ENCODE measurements around the gene GJB4. TPM values are rescaled to one million over a fixed set of nuclear protein-coding genes. Genes with fewer than 3 reads are reported as not detected.

Gene GJB4
- total RNA-seq, 1 donor from 2014 or later: not detected

DNA sequence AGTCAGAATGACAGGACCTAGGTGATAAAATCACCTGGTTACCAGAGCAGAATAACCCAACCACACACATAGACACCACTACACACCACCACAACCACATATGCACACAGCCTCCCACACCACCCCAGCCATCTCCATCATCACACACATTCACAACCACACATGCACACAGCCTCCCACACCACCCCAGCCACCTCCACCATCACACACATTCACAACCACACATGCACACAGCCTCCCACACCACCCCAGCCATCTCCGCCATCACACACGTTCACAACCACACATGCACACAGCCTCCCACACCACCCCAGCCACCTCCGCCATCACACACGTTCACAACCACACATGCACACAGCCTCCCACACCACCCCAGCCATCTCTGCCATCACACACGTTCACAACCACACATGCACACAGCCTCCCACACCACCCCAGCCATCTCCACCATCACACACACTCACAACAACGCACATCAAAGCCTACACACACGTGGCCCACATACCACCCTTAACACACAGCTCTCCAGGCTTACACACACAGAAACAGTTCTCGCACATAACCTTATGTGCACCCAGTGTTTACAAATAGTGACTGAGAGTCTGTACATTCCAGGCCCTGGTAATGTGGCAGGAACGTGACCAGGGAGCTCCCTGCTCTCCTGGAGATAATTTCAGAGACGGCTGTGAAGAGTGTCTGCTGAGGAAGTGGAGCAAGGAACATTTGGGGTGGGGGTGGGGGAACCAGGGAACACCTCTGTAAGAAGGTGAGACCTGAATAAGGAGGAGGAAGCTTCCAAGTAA lies 18.2 kb downstream of the GJB4 start:
- DNase-seq (ENCODE audit: low spot score): peak; percentile 35

DNA sequence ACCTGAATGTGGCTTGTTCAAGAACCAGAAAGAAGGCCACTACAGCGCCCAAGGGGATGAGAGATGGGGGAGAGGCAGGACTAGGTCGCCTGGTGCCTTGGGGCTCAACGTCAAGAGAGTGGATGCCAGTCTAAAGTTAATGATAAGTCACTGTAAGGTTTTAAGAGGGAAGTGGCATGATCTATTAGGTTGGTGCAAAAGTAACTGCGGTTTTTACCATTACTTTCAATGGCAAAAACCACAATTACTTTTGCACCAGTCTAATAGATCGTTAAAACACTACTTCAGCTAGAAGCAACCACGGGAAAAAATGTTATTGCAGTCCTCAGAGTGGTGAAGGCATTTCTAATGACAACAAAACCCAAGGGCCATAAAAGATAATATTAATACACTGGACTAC lies 18.8 kb downstream of the GJB4 start:
- DNase-seq (ENCODE audit: low spot score): peak; percentile 28

DNA sequence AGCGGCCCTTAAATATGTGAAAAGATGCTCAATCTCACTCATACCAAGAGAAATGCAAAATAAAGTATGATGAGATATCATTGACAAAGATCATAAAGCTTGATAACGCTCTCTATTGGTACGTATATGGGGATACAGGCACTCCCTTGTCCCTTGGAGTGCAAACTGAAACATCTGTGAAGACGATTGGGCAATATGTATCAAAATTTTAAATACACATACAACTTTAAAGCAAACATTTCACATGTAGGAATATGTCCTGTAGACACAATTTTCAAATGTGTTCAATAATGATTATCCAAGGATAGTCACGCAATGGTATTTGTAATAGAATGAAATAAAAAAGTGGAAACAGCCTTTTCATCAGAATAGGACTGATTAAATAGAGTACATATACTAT lies 19.5 kb downstream of the GJB4 start:
- no peak for DNase-seq (ENCODE audit: low spot score)

DNA sequence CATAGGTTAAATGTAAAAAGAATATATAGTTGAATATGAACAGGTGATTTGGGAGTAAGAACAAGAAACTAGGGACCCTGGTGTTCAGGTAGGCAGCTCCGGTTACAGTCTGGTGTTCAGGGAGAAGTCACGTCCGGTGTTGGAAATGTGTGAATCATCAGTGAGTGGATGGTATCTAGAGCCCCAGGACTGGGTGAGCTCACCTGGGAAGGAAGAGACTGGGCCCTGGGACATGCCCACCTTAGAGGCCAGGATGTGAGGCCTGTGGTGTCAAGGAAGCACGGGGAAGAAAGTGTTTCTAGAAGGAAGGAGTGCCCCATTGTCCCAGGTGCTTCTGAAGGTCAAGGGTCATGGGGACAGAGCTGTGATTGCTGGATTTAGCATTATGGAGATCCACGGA lies 20.0 kb downstream of the GJB4 start:
- peak; percentile 24 for DNase-seq (ENCODE audit: low spot score)

DNA sequence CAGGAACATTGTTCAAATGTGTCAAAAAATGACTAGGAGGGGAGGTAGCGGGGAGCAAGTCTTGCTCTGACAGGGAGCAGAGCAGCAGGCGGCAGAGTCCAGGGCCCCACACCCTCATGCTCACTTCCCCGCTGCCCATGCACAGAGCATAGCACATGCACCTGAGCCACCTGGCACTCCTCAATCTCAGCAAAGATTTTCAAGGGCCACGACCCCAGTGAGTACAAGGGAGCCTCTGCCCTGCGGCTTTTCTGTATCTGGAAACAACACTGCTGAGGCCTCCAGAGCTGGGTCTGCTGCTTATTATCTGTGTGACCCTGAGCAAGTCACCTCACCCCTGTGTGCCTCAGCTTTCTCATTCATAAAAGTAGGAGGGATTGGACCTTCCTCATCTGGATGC lies 20.4 kb downstream of the GJB4 start:
- peak; percentile 59 for DNase-seq (ENCODE audit: low spot score)

DNA sequence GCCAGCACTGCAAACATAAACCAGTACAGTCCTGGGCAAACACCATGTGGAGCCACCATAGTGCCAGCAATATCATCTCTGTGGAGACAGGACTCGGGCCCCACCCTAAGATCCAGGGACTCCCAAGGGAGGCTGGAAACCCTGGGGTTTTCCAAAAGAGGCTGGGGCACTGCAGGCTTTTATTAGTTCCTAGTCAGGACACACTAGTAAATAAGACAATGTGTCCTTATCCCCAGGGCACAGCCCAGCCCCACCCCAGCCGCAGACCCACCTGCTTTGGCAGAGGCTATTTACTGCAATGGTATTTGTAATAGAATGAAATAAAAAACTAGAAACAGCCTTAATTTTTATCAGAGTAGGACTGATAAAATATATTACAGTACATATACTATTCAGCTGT lies 21.0 kb downstream of the GJB4 start:
- DNase-seq (ENCODE audit: low spot score): peak; percentile 68

DNA sequence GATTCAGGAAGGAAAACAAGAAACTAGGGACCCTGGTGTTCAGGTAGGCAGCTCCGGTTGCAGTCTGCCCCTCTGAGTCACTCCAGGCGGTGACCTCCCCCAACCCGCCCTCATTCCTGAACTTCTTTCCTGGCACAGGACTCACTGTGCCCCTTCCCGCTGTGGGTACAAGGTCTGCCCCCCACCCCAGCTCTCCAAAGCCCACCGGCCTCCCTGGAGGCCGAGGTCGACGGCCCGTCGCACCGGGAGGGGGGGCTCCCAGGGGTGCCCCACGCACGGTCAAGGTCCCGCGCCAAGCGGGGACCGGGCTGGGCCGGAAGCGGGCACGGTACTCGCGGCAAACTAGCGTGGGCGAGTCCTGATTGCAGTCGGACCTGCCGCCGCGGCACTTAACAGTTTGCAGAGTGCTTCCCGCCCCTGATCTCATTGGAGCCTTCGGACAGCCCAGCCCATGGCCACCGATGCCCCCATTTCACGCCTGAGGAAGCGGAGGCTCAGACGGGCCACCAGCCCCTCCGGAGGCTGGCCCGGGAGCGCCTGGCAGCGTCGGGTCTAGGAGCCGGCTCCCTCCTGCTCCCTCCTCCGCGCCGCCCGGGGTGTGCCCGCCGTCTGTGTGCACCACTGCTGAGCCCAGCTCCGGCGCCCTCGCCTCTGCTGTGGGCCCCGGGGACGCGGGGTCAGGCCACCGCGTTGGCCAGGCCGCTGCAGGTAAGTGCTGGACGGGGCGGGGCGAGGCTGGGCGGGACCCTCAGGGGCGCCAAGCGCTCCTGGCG lies 21.7 kb downstream of the GJB4 start, which contains the start of gene GJB3:
GJB3 (plus strand) TSS at position 144 of the 773 bp plus-strand sequence. CDS start 3,549 bp downstream, outside the sequence.
- peak; percentile 87 for DNase-seq (ENCODE audit: low spot score)

DNA sequence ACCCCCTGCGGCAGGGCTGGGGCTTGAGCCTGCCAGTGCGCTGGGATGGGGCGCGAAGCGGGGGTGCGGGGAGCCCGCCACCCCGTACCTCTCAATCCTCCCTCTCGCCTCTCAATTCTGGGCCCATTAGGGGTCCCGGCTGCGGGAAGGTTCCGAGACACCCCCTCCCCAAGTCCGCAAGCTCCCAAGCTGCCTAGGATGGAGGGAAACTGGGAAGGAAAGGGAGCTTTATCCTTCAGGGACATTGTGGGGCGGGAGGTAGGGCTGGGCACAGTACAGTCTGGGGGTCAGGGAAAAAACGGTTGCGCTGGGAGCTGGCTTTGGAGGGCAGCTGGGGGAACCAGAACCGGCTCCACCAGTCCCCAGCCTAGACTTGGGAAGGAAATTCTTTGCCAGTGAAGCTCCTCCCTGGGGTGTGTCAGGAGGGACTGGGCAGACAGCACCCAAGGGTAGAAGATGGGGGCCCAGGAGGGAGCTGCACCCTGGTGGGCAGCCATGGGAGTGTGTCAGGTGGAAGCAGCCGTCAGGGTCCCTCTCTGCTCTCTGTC lies 22.4 kb downstream of the GJB4 start:
- DNase-seq (ENCODE audit: low spot score): peak; percentile 76

DNA sequence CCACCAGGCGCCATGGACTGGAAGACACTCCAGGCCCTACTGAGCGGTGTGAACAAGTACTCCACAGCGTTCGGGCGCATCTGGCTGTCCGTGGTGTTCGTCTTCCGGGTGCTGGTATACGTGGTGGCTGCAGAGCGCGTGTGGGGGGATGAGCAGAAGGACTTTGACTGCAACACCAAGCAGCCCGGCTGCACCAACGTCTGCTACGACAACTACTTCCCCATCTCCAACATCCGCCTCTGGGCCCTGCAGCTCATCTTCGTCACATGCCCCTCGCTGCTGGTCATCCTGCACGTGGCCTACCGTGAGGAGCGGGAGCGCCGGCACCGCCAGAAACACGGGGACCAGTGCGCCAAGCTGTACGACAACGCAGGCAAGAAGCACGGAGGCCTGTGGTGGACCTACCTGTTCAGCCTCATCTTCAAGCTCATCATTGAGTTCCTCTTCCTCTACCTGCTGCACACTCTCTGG lies 25.2 kb downstream of the GJB4 start:
- peak; percentile 87 for DNase-seq (ENCODE audit: low spot score)

DNA sequence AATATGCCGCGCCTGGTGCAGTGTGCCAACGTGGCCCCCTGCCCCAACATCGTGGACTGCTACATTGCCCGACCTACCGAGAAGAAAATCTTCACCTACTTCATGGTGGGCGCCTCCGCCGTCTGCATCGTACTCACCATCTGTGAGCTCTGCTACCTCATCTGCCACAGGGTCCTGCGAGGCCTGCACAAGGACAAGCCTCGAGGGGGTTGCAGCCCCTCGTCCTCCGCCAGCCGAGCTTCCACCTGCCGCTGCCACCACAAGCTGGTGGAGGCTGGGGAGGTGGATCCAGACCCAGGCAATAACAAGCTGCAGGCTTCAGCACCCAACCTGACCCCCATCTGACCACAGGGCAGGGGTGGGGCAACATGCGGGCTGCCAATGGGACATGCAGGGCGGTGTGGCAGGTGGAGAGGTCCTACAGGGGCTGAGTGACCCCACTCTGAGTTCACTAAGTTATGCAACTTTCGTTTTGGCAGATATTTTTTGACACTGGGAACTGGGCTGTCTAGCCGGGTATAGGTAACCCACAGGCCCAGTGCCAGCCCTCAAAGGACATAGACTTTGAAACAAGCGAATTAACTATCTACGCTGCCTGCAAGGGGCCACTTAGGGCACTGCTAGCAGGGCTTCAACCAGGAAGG lies 25.8 kb downstream of the GJB4 start:
- DNase-seq (ENCODE audit: low spot score): peak; percentile 73

DNA sequence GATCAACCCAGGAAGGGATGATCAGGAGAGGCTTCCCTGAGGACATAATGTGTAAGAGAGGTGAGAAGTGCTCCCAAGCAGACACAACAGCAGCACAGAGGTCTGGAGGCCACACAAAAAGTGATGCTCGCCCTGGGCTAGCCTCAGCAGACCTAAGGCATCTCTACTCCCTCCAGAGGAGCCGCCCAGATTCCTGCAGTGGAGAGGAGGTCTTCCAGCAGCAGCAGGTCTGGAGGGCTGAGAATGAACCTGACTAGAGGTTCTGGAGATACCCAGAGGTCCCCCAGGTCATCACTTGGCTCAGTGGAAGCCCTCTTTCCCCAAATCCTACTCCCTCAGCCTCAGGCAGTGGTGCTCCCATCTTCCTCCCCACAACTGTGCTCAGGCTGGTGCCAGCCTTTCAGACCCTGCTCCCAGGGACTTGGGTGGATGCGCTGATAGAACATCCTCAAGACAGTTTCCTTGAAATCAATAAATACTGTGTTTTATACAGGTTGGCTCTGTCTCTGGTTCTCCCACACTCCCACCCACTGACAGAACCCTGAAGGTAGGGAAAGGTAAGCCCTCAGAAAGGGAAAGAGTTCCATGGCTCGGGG lies 26.4 kb downstream of the GJB4 start:
- DNase-seq (ENCODE audit: low spot score): peak; percentile 49

DNA sequence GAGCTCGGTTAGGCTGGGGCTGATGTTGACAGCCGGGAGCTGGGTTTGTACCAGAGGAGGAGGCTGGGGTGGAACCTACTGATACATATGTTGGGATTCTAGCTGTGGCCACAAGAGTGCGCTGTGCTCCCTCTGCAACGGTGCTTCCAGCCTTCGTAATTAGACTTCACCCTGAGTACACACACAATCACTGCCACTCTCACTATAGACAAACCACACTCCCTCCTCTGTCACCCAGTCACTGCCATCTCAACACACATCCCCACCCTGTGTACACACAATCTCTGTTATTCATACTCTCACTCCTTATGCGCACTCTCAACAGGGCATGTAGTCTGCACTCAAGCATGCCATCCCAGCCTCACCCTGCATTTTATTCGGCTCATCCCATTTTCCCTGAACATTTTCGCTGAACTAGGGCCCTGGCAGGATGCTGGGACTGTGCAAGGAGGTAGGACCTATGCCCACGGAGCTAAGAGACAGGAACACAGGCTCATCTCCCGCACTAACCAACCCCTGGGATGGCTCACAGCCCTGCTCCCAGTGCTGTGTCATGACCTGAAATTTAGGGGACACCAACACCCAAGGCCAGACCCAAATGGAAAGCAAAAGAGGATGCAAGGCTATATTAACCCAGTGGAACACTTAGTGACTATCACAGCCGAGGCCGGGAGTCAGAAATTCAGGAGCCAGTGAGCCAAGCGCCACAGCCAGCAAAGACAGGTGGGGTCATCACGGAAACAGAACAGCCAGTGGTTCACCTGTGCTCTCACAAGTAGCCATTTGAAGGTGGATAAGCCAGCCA lies 27.2 kb downstream of the GJB4 start:
- DNase-seq (ENCODE audit: low spot score): peak; percentile 88

DNA sequence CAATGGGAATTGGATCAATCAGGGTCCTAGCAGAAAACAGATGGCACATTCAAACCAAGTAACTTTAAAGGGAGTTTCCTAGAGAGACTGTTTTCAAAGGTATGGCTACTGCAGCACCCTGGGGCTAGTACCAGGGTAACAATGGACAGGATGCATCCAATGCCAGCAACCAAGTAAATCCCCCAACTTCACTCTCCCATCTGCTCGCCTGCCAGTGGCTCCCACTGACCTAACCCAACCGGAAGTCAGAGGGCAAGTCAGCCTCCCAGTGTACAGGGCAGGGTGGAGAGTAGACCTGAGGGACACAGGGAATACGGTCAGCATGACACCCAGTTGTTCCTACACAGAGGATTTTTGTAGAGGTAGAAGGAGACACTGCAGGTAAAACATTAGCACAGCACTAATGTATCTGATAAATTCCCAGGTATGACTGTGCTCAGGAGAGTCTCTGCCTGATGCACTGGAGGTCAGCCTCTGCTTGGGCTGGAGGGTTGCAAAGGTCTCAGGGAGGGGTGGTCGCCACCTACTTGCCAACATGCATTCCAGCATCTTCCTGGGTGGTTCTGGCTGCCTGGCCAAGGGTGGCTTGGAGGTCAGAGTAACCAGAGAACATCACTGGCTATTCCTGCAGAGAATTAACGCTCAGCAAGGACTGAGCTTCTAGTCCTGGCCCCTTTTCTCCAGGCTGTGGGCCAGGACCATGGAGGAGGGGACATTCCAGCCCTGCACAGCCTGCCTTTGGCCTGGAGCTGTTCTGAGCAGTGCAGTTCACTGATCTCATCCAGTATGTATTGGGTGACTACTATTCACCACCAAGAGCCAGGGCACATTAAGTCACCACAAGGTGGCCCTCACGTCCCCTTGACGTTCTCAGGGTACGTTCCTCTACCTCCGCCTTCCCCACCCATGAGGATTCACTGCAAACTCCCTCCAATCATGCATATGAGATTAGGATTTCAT lies 28.2 kb downstream of the GJB4 start:
- no peak for DNase-seq (ENCODE audit: low spot score)

DNA sequence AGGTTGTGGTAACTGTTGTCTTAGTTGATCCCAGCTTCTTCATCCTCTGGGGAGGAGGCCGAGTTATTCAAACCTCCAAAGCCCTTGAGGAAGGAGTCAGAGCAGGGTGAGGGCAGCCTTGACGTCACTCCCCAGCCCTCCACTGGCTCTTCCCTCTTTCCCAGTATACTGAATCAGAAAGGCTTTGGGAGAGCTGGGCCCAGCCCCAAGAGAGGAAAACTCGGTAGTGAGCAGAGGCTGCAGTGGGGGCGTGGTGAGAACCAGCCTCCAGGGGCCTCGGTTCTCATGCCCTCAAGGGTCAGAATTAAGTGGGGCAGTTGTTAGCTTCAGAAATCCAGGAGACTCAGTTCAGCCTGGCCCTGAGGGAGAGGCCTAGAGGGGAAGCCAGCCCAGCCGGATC lies 31.4 kb downstream of the GJB4 start:
- no peak for DNase-seq (ENCODE audit: low spot score)

DNA sequence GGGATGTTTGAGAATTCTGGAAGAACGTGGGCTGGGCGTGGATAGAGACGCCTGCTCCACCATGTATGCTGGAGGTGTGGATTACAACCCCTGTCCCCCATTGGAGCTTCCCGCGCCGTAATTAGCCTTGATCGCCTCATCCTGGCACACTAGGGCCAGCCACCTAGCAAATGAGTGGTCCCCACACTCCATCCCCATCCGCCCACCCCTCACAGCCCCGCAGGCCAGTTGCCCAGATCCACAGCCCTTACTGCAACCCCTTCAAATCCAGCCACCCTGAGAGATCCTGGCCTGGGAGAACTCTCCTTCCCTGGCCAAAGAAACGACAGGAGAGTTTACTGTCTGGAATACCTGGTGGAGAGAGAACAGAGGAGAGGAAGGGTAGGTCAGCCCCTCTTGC lies 32.9 kb downstream of the GJB4 start:
- no peak for DNase-seq (ENCODE audit: low spot score)

DNA sequence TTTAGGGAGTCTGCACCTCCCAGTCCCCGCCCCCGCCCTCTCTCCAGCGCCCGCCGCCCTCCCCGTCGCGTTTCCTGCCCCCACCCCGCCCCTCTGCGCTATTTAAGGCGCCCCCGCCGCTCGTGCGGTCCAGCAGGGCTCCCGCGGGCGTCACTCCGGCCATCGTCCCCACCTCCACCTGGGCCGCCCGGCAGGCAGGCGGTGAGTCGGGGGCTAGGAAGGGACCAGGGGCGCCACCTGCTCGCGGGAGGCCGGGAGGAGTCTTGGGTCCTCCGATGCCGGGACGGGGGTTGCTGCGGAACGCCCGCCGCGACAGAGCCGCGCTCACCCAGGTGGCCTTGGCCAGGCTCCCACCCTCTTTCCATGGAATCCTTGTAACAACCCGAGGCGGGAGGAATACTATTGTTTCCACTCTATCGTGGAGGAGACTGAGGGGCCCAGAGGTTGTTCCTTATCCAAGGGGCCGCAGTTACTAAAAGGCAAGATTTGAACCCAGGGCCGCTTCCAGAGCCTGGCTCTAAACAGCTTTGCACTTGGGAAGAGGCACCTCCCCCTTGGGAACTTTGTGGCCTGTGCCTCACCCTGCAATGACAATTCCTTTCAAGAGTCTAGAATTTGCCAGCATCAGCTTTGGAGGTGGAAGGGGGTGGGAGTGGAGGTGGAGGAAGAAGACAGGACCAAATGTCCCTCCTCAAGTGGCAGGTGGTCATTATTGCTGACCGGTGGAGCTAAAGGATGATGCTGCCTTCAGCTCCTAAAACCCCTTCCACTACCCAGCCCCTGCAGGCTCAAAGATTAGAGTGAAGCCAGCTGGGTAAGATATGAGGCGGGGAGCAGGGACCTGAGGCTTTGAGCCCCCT lies 33.6 kb downstream of the GJB4 start, which contains the start of gene GJA4:
GJA4 (plus strand) TSS at position 132 of the 860 bp plus-strand sequence. CDS start 1,215 bp downstream, outside the sequence.
- no peak for DNase-seq (ENCODE audit: low spot score)

DNA sequence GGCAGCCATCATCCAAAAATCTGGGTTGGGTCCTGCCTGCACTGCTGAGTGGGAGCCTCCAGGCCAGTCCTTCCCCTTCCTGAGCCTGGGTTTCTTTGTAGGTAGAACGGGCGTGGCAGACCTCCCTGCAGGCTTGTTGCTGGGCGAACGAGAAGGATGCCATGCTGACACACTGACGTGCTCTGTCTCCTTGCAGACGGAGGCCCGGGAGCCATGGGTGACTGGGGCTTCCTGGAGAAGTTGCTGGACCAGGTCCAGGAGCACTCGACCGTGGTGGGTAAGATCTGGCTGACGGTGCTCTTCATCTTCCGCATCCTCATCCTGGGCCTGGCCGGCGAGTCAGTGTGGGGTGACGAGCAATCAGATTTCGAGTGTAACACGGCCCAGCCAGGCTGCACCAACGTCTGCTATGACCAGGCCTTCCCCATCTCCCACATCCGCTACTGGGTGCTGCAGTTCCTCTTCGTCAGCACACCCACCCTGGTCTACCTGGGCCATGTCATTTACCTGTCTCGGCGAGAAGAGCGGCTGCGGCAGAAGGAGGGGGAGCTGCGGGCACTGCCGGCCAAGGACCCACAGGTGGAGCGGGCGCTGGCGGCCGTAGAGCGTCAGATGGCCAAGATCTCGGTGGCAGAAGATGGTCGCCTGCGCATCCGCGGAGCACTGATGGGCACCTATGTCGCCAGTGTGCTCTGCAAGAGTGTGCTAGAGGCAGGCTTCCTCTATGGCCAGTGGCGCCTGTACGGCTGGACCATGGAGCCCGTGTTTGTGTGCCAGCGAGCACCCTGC lies 34.7 kb downstream of the GJB4 start:
- DNase-seq (ENCODE audit: low spot score): no peak
